ENCODE measurements around the gene LCE2A.
"Not testable (repeated sequence)": the region's sequence is repeated elsewhere in the genome, so short reads cannot be mapped to it uniquely, and the experiment has no call there.

The LCE2A gene

GRCh38 chr1:152697701-152698600 is at the start of gene LCE2A:
TSS of gene LCE2A (plus strand) at chr1:152698345. CDS start at chr1:152698902, 557 bp downstream.
- H3K27ac Mint-ChIP-seq = no peak within 1 kb of the TSS
- no peaks in the 10 kb centered on the region for H3K9me3 Mint-ChIP-seq (ENCODE audit: low read depth)
- no peak within 1 kb of the TSS for H3K4me3 Mint-ChIP-seq
- no peaks in the 10 kb centered on the region for H3K36me3 Mint-ChIP-seq
- H3K4me1 Mint-ChIP-seq (ENCODE audit: low read depth) = no peaks in the 10 kb centered on the region
- peaks cover 3% of the 10 kb centered on the region for H3K27me3 Mint-ChIP-seq

GRCh38 chr1:152654110-152654509 is 44.0 kb upstream of the LCE2A start:
- Mint-ChIP-seq H3K27ac (no peak overlapping the region), H3K27me3 (peaks cover 6% of the 10 kb centered on the region), H3K9me3 (ENCODE audit: low read depth) (no peaks in the 10 kb centered on the region), H3K4me1 (ENCODE audit: low read depth) (peaks cover 2% of the 10 kb centered on the region), H3K4me3 (no peak overlapping the region), H3K36me3 (no peaks in the 10 kb centered on the region)

GRCh38 chr1:152656459-152656858 is 41.7 kb upstream of the LCE2A start:
- peaks cover 2% of the 10 kb centered on the region for H3K4me1 Mint-ChIP-seq (ENCODE audit: low read depth)
- H3K27ac Mint-ChIP-seq = no peak overlapping the region
- H3K27me3 Mint-ChIP-seq = peaks cover 5% of the 10 kb centered on the region
- H3K9me3 Mint-ChIP-seq (ENCODE audit: low read depth) = no peaks in the 10 kb centered on the region
- H3K4me3 Mint-ChIP-seq = no peak overlapping the region
- H3K36me3 Mint-ChIP-seq = no peaks in the 10 kb centered on the region

- no peak overlapping the region for H3K27ac Mint-ChIP-seq
- H3K9me3 Mint-ChIP-seq (ENCODE audit: low read depth) = no peaks in the 10 kb centered on the region
- no peak overlapping the region for H3K4me3 Mint-ChIP-seq
- H3K4me1 Mint-ChIP-seq (ENCODE audit: low read depth) = peaks cover 2% of the 10 kb centered on the region
- H3K27me3 Mint-ChIP-seq = peaks cover 4% of the 10 kb centered on the region
- H3K36me3 Mint-ChIP-seq = no peaks in the 10 kb centered on the region
These were observed 40.5 kb upstream of the LCE2A start for GRCh38 chr1:152657677-152658076.

GRCh38 chr1:152658649-152659048 is 39.5 kb upstream of the LCE2A start:
- Mint-ChIP-seq H3K27me3 (peaks cover 2% of the 10 kb centered on the region), H3K4me3 (no peak overlapping the region), H3K27ac (no peak overlapping the region), H3K36me3 (no peaks in the 10 kb centered on the region), H3K4me1 (ENCODE audit: low read depth) (peaks cover 2% of the 10 kb centered on the region), H3K9me3 (ENCODE audit: low read depth) (no peaks in the 10 kb centered on the region)

GRCh38 chr1:152663098-152663497 is 35.0 kb upstream of the LCE2A start, which contains the start of gene LCE2D:
TSS of gene LCE2D (plus strand) at chr1:152663380. CDS start at chr1:152664106, 726 bp downstream.
- Mint-ChIP-seq H3K4me3 (no peak within 1 kb of the TSS), H3K27me3 (peaks cover 7% of the 10 kb centered on the region), H3K36me3 (no peaks in the 10 kb centered on the region), H3K9me3 (ENCODE audit: low read depth) (no peaks in the 10 kb centered on the region), H3K27ac (no peak within 1 kb of the TSS), H3K4me1 (ENCODE audit: low read depth) (no peaks in the 10 kb centered on the region)

GRCh38 chr1:152666171-152666570 is 32.0 kb upstream of the LCE2A start:
- not testable (repeated sequence) for H3K36me3 Mint-ChIP-seq; H3K27ac Mint-ChIP-seq; H3K9me3 Mint-ChIP-seq (ENCODE audit: low read depth); H3K4me3 Mint-ChIP-seq; H3K4me1 Mint-ChIP-seq (ENCODE audit: low read depth)
- peaks cover 13% of the 10 kb centered on the region for H3K27me3 Mint-ChIP-seq

GRCh38 chr1:152667648-152668047 is 30.5 kb upstream of the LCE2A start:
- Mint-ChIP-seq H3K27ac (no peak overlapping the region), H3K27me3 (peaks cover 13% of the 10 kb centered on the region), H3K4me3 (no peak overlapping the region), H3K4me1 (ENCODE audit: low read depth) (no peaks in the 10 kb centered on the region), H3K9me3 (ENCODE audit: low read depth) (no peaks in the 10 kb centered on the region), H3K36me3 (no peaks in the 10 kb centered on the region)

GRCh38 chr1:152673016-152673415 is 25.1 kb upstream of the LCE2A start:
- H3K9me3 Mint-ChIP-seq (ENCODE audit: low read depth) = no peaks in the 10 kb centered on the region
- peaks cover 10% of the 10 kb centered on the region for H3K27me3 Mint-ChIP-seq
- no peaks in the 10 kb centered on the region for H3K4me1 Mint-ChIP-seq (ENCODE audit: low read depth)
- H3K27ac Mint-ChIP-seq = no peak overlapping the region
- no peaks in the 10 kb centered on the region for H3K36me3 Mint-ChIP-seq
- no peak overlapping the region for H3K4me3 Mint-ChIP-seq

GRCh38 chr1:152674983-152675382 is 23.2 kb upstream of the LCE2A start, which contains the start of gene LCE2C:
TSS of gene LCE2C (plus strand) at chr1:152675279. CDS start at chr1:152676016, 737 bp downstream.
- H3K4me1 Mint-ChIP-seq (ENCODE audit: low read depth); H3K36me3 Mint-ChIP-seq; H3K4me3 Mint-ChIP-seq; H3K9me3 Mint-ChIP-seq (ENCODE audit: low read depth); H3K27ac Mint-ChIP-seq: not testable (repeated sequence)
- peaks cover 14% of the 10 kb centered on the region for H3K27me3 Mint-ChIP-seq

- Mint-ChIP-seq H3K4me1 (ENCODE audit: low read depth) (no peaks in the 10 kb centered on the region), H3K36me3 (no peaks in the 10 kb centered on the region), H3K4me3 (no peak overlapping the region), H3K27ac (no peak overlapping the region), H3K9me3 (ENCODE audit: low read depth) (no peaks in the 10 kb centered on the region), H3K27me3 (peaks cover 17% of the 10 kb centered on the region)
These were observed 18.7 kb upstream of the LCE2A start for GRCh38 chr1:152679459-152679858.

GRCh38 chr1:152681616-152682015 is 16.5 kb upstream of the LCE2A start:
- Mint-ChIP-seq H3K36me3 (no peaks in the 10 kb centered on the region), H3K9me3 (ENCODE audit: low read depth) (no peaks in the 10 kb centered on the region), H3K4me1 (ENCODE audit: low read depth) (no peaks in the 10 kb centered on the region), H3K27ac (no peak overlapping the region), H3K27me3 (peaks cover 15% of the 10 kb centered on the region), H3K4me3 (no peak overlapping the region)

GRCh38 chr1:152683846-152684245 is 14.3 kb upstream of the LCE2A start:
- H3K9me3 Mint-ChIP-seq (ENCODE audit: low read depth) = no peaks in the 10 kb centered on the region
- no peaks in the 10 kb centered on the region for H3K4me1 Mint-ChIP-seq (ENCODE audit: low read depth)
- peaks cover 20% of the 10 kb centered on the region for H3K27me3 Mint-ChIP-seq
- H3K36me3 Mint-ChIP-seq = no peaks in the 10 kb centered on the region
- H3K4me3 Mint-ChIP-seq = no peak overlapping the region
- no peak overlapping the region for H3K27ac Mint-ChIP-seq

GRCh38 chr1:152685823-152686222 is 12.3 kb upstream of the LCE2A start, which contains the start of gene LCE2B:
TSS of gene LCE2B (plus strand) at chr1:152686123. CDS start at chr1:152686844, 721 bp downstream.
- not testable (repeated sequence) for H3K4me3 Mint-ChIP-seq; H3K27ac Mint-ChIP-seq; H3K36me3 Mint-ChIP-seq; H3K9me3 Mint-ChIP-seq (ENCODE audit: low read depth); H3K4me1 Mint-ChIP-seq (ENCODE audit: low read depth)
- H3K27me3 Mint-ChIP-seq = peaks cover 26% of the 10 kb centered on the region

- H3K9me3 Mint-ChIP-seq (ENCODE audit: low read depth) = peaks cover 4% of the 10 kb centered on the region
- peaks cover 7% of the 10 kb centered on the region for H3K27me3 Mint-ChIP-seq
- H3K4me1 Mint-ChIP-seq (ENCODE audit: low read depth) = no peaks in the 10 kb centered on the region
- H3K27ac Mint-ChIP-seq = no peak overlapping the region
- no peaks in the 10 kb centered on the region for H3K36me3 Mint-ChIP-seq
- H3K4me3 Mint-ChIP-seq = no peak overlapping the region
These were observed 1.6 kb downstream of the LCE2A start for GRCh38 chr1:152699746-152700145.

All from activated naive CD8-positive, alpha-beta T cell (primary cell).